Measurements from ENCODE around the gene SDK1.

The SDK1 gene

GRCh38 chr7:3300651-3301448 lies at the start of gene SDK1:
SDK1 (plus strand) TSS chr7:3301252; CDS start chr7:3301587, 335 bp downstream.
- peak; percentile 98 for DNase-seq (ENCODE audit: low read depth, low spot score)

GRCh38 chr7:3254718-3255117 lies 46.3 kb upstream of the SDK1 start:
- no peak for DNase-seq (ENCODE audit: low read depth, low spot score)

GRCh38 chr7:3259711-3260400 lies 41.2 kb upstream of the SDK1 start:
- DNase-seq (ENCODE audit: low read depth, low spot score) = peak; percentile 56

- peak; percentile 45 for DNase-seq (ENCODE audit: low read depth, low spot score)
Observed at GRCh38 chr7:3260401-3260715, 40.7 kb upstream of the SDK1 start.

GRCh38 chr7:3264693-3265339 lies 36.2 kb upstream of the SDK1 start:
- no peak for DNase-seq (ENCODE audit: low read depth, low spot score)

- DNase-seq (ENCODE audit: low read depth, low spot score) = no peak
Observed at GRCh38 chr7:3265388-3265787, 35.7 kb upstream of the SDK1 start.

GRCh38 chr7:3266240-3266639 lies 34.8 kb upstream of the SDK1 start:
- no peak for DNase-seq (ENCODE audit: low read depth, low spot score)

- DNase-seq (ENCODE audit: low read depth, low spot score) = peak; percentile 49
Observed at GRCh38 chr7:3267966-3268690, 32.9 kb upstream of the SDK1 start.

- DNase-seq (ENCODE audit: low read depth, low spot score) = no peak
Observed at GRCh38 chr7:3270362-3270761, 30.7 kb upstream of the SDK1 start.

GRCh38 chr7:3271298-3271697 lies 29.8 kb upstream of the SDK1 start:
- no peak for DNase-seq (ENCODE audit: low read depth, low spot score)

GRCh38 chr7:3272691-3273141 lies 28.3 kb upstream of the SDK1 start:
- peak; percentile 89 for DNase-seq (ENCODE audit: low read depth, low spot score)

GRCh38 chr7:3274131-3274530 lies 26.9 kb upstream of the SDK1 start:
- DNase-seq (ENCODE audit: low read depth, low spot score) = no peak

GRCh38 chr7:3277604-3278572 lies 23.2 kb upstream of the SDK1 start:
- peak; percentile 12 for DNase-seq (ENCODE audit: low read depth, low spot score)

GRCh38 chr7:3279147-3279818 lies 21.8 kb upstream of the SDK1 start:
- DNase-seq (ENCODE audit: low read depth, low spot score) = no peak

- no peak for DNase-seq (ENCODE audit: low read depth, low spot score)
Observed at GRCh38 chr7:3280445-3280844, 20.6 kb upstream of the SDK1 start.

- DNase-seq (ENCODE audit: low read depth, low spot score) = no peak
Observed at GRCh38 chr7:3280946-3281656, 20.0 kb upstream of the SDK1 start.

GRCh38 chr7:3282457-3282856 lies 18.6 kb upstream of the SDK1 start:
- DNase-seq (ENCODE audit: low read depth, low spot score) = no peak

GRCh38 chr7:3283130-3283704 lies 17.8 kb upstream of the SDK1 start:
- DNase-seq (ENCODE audit: low read depth, low spot score) = no peak

- DNase-seq (ENCODE audit: low read depth, low spot score) = no peak
Observed at GRCh38 chr7:3285652-3286051, 15.4 kb upstream of the SDK1 start.

All from astrocyte of the hippocampus (primary cell).